ENCODE data around the gene ATP11A.

ATP11A gene

DNA sequence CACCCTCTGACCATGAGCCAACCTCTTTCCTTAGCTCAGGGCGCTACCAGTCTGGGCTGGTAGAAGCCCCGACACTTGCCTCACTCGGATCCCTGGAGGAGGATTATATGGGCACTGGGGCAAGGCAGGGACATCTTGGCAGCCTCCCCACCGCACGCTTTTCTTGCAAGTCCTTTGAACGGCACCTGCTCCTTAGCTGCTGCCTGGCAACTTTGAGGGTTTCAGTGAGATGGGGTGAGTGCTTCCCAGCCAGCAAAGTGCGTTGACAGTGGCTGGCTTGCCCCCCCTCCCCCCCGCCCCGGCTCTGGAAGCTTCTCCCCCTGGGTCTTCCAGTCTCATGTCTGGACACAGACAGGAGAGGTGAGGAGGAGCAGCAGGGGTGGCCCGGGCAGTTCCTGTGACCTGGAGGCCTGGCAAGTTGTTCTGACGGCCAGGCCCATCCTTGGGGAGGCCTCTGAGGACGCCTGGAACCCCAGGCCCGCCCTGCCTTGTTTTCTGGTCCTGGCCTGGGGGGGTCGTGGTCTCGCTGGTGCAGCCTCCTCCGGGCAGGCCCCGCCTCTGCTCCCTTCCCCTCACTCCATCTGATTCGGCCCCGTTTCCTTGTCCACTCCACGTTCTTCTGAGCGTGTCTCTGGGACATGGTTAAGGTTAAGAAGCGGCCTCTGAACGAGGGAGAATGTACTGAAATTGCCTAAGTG, 75.2 kb downstream of the ATP11A start:
- Histone ChIP-seq H3K4me1 (ENCODE audit: insufficient read depth, low read length) (peaks cover 8% of the 10 kb centered on the region), H3K9ac (ENCODE audit: low read depth, low read length) (no peak overlapping the region), H3K9me3 (ENCODE audit: control insufficient read depth, insufficient read depth, low read length) (no peaks in the 10 kb centered on the region), H3K36me3 (ENCODE audit: insufficient read depth, low read length) (no peaks in the 10 kb centered on the region)

DNA sequence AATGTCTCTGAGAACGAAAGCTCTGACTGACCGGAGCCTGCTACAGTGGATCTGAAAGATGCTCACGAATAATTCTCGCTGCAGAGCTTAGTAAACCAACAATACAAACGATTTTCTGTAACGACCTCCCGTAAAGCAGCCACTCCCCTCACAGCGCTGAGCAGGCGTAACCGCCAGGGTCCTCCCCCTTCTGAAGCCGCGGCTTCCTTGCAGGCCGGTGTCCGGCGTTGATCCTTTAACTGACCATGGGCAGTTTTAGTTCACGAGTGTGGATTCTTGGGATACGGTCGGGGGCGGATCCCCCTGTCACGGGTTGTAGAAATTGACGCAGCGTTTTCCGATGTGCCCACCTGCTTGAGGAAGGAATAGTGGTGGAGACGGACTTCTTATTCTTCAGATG, 75.9 kb downstream of the ATP11A start:
- no peak overlapping the region for H3K9ac ChIP-seq (ENCODE audit: low read depth, low read length)
- H3K4me1 ChIP-seq (ENCODE audit: insufficient read depth, low read length), result peaks cover 16% of the 10 kb centered on the region
- H3K9me3 ChIP-seq (ENCODE audit: control insufficient read depth, insufficient read depth, low read length), result no peaks in the 10 kb centered on the region
- no peaks in the 10 kb centered on the region for H3K36me3 ChIP-seq (ENCODE audit: insufficient read depth, low read length)

DNA sequence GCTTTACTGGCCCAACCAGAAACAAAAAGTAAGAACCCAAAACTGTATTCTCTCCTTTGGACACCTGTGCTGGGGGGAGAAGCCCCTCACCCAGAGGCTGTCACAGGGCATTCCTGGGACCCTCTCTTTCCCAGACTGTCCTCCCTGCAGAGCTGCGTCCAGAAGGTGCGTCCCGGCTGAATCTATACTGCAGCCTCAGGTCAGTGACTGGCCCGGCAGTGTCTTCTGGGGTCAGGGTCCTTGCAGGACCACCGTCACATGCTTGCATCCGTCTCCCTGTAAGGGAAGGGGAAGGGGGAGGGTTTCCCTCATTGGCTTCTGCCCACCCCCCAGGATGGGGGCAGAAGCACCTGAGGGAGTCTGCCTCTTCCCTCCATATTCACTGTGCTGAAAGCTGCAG, 76.5 kb downstream of the ATP11A start:
- no peaks in the 10 kb centered on the region for H3K9me3 ChIP-seq (ENCODE audit: control insufficient read depth, insufficient read depth, low read length)
- no peaks in the 10 kb centered on the region for H3K36me3 ChIP-seq (ENCODE audit: insufficient read depth, low read length)
- H3K4me1 ChIP-seq (ENCODE audit: insufficient read depth, low read length), result peaks cover 17% of the 10 kb centered on the region
- H3K9ac ChIP-seq (ENCODE audit: low read depth, low read length), result no peak overlapping the region

DNA sequence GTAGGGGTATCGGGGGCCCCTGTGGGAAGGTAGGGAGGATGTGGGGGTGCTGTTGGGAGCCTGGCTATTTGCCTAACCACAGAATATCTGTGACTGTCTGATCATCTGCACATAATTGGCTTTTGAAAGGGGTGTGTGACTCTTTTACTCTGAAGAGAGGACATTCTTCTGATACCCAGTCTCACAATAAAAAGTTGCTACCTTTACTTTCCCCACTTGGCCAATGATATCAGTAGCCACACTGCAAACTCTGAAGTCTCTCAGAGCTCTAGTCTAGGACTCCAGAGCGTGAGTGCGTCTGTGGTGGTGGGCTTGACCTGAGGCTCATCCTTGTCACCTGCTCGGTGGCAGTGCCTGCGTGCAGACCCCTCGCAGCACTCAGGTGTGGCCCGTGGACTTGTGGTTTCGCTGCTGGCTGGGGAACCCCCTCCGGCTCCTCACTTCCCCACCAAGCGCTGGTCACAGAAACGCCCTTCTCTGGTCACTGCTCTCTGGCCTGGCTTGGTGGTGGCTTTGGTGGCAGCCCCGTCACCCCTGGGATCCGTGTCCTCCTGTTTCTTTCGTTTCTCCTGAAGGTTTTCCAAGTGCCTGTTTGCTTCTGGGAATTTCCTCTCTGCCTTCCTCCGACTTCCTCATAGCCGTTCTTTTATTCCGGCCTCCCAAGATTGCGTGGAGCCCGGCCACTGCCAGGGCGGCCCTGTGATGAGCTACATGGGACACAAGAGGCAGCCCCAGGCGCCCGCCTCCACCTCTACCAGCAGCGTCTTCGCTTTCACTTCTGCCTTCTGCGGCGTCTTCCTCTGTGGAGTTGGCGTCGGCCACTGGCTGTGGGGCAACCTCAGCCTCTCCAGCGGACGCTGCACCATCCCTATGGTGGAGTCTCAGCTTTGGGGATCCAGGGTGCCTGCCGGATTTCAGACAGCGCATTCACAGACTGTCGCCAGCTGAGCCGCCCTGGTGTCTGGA, 78.0 kb downstream of the ATP11A start:
- H3K9me3 ChIP-seq (ENCODE audit: control insufficient read depth, insufficient read depth, low read length), result no peaks in the 10 kb centered on the region
- no peak overlapping the region for H3K9ac ChIP-seq (ENCODE audit: low read depth, low read length)
- no peaks in the 10 kb centered on the region for H3K36me3 ChIP-seq (ENCODE audit: insufficient read depth, low read length)
- H3K4me1 ChIP-seq (ENCODE audit: insufficient read depth, low read length), result peaks cover 17% of the 10 kb centered on the region

DNA sequence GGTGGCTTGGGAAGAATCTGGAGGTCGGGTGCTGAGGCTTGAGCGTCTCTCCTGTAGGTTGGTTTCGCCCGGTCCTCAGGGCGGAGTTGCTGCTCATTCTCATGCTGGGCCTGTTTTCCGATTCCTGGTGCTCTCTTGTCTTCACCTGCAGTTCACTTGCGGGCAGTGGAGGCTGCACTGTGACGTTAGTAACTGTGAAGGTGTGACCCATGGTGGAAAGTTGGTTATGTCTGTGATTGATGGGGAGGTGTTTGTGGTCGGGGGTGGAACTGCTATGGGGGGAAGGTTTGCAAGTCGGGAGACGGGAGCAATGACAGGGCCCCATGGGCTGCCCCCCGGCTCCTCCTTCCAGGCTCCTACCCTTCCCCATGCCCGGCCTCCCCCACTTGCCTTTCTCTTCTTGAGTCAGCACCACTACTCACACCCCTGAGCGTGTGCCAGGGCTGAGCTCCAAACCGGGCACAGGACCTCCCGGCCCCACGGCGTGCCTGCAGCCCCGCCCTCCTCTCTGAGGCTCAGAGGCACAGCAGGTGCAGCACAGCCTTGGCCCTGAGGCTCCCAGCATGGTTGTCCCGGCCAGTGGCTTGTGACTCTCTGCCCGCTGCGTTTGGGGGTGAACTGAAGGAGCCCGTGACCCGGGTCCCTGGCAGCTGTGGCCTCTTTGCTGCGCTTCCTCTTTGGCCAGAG, 79.1 kb downstream of the ATP11A start:
- Histone ChIP-seq H3K9me3 (ENCODE audit: control insufficient read depth, insufficient read depth, low read length) (no peaks in the 10 kb centered on the region), H3K9ac (ENCODE audit: low read depth, low read length) (no peak overlapping the region), H3K36me3 (ENCODE audit: insufficient read depth, low read length) (no peaks in the 10 kb centered on the region), H3K4me1 (ENCODE audit: insufficient read depth, low read length) (peaks cover 17% of the 10 kb centered on the region)

DNA sequence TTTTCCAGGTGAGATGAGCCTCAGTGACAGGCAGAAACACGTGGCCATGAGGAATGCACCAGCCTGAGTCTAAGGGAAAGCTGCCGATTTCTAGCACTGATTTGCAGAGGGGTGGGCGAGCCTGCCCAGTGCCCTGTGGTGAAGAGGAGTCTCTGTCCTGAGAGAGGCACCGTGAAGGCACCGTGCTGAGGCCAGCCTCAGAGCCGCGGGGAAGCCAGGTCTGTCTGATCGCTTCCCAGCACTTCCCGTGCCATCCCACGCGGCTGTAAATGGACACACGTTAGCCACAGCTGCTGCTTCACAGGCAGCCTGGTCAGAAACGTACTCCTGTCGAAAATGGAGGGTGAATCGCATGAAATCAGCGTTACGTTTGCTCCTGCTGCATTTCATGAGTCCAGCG, 79.8 kb downstream of the ATP11A start:
- H3K9ac ChIP-seq (ENCODE audit: low read depth, low read length), result no peak overlapping the region
- H3K4me1 ChIP-seq (ENCODE audit: insufficient read depth, low read length), result peaks cover 17% of the 10 kb centered on the region
- no peaks in the 10 kb centered on the region for H3K9me3 ChIP-seq (ENCODE audit: control insufficient read depth, insufficient read depth, low read length)
- H3K36me3 ChIP-seq (ENCODE audit: insufficient read depth, low read length), result no peaks in the 10 kb centered on the region

DNA sequence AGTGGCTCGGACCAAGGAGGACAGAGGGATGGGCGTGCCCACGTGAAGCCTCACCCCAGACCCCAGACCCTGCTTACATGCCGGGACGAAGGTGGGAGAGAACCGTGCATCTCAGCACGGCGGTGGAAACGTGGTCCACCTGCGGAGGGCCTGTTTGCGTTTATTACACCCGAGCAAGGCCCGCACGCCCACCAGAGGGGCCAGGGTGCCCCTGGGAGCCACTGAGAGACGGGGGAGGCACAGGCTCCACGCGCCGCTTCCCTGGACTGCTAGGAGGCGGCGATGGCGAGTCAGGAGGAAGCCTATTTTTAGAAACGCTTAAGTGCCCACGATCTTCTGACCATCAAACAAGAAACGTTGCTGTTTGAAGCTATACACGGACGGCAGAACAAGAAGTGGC, 80.7 kb downstream of the ATP11A start:
- H3K9me3 ChIP-seq (ENCODE audit: control insufficient read depth, insufficient read depth, low read length), result no peaks in the 10 kb centered on the region
- no peaks in the 10 kb centered on the region for H3K36me3 ChIP-seq (ENCODE audit: insufficient read depth, low read length)
- no peak overlapping the region for H3K9ac ChIP-seq (ENCODE audit: low read depth, low read length)
- H3K4me1 ChIP-seq (ENCODE audit: insufficient read depth, low read length), result peaks cover 16% of the 10 kb centered on the region

DNA sequence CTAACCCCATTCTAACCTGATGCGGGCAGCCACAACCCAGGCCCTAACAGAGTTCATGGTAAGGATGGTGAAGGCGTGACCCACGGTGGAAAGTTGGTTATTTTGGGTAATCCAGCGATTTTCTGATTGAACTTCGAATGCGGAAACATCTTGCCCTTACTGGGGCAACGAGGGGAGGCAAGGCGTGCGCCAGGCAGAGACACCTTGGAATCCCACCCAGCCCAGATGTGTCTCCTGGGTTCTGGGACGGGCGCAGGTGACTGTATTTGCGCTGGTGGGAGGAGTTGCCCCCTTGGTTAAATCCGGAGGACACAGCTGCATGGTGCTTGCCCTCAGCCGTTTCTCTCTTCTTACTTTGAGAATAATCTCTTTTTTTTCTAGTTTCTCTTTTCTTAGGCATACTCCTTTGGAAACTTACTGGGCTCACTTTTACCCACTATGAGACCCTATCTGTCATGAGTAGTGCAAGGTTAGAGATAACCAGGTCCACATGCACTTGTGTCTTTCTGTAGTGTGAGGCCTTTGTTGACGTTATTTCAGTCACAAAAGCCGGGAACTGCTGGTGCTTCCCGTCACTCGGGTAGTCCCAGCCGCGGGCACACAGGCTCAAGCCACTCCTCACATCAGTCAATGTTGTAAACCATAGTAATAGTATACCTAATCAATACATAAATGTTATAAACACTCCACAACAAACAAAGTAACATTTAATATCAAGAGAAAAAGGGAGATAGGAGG, 81.5 kb downstream of the ATP11A start:
- Histone ChIP-seq H3K36me3 (ENCODE audit: insufficient read depth, low read length) (no peaks in the 10 kb centered on the region), H3K9me3 (ENCODE audit: control insufficient read depth, insufficient read depth, low read length) (no peaks in the 10 kb centered on the region), H3K9ac (ENCODE audit: low read depth, low read length) (no peak overlapping the region), H3K4me1 (ENCODE audit: insufficient read depth, low read length) (peaks cover 10% of the 10 kb centered on the region)

DNA sequence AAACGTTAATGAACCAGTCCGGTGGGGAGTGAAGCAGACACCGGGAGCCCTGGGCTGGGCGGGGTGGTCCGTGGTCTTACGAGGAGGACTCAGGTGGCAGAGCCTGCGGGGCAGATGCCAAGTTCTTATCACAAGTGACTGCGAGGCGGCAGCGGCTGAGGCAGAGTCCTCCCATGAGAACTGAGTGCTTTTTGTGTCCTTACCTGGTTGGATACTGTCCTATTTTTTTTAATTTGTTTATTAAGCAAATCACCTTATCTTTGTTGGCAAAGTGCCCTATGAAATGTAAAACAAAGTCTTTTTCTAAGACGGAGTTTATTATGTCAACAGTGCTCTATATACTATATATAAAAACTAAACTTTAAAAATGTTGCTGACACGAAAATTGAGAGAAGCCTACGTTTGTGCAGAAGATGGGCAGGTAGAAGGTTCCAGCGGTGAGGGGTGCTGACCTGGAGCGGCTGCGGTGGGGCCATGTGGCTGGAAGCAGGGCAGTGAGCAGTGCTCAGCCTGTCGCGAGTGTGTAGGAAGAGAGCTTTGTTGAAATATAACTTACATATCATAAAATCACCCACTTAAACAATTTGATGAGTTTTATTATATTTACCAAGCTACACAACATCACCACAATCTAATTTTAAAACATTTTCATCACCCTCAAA, 82.2 kb downstream of the ATP11A start:
- Histone ChIP-seq H3K9ac (ENCODE audit: low read depth, low read length) (no peak overlapping the region), H3K4me1 (ENCODE audit: insufficient read depth, low read length) (peaks cover 10% of the 10 kb centered on the region), H3K36me3 (ENCODE audit: insufficient read depth, low read length) (no peaks in the 10 kb centered on the region), H3K9me3 (ENCODE audit: control insufficient read depth, insufficient read depth, low read length) (no peaks in the 10 kb centered on the region)

DNA sequence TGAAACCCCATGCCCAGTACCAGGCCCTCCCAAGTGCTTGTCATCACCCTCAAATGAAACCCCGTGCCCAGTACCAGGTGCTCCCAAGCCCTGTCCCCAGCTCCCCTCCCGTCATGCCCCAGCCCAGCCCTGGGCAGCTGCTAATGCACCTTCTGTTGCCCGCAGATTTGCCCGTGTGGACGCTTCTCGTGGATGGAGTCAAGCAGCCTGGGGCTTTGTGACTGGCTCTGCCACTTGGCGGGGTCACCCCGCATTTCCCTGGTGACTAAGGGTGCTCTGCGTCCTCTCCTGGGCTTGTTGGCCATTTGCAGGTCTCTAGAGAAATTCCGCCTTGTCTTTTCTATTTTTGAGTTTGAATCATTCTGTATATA, 82.7 kb downstream of the ATP11A start:
- Histone ChIP-seq H3K9me3 (ENCODE audit: control insufficient read depth, insufficient read depth, low read length) (no peaks in the 10 kb centered on the region), H3K4me1 (ENCODE audit: insufficient read depth, low read length) (peaks cover 10% of the 10 kb centered on the region), H3K36me3 (ENCODE audit: insufficient read depth, low read length) (no peaks in the 10 kb centered on the region), H3K9ac (ENCODE audit: low read depth, low read length) (no peak overlapping the region)

DNA sequence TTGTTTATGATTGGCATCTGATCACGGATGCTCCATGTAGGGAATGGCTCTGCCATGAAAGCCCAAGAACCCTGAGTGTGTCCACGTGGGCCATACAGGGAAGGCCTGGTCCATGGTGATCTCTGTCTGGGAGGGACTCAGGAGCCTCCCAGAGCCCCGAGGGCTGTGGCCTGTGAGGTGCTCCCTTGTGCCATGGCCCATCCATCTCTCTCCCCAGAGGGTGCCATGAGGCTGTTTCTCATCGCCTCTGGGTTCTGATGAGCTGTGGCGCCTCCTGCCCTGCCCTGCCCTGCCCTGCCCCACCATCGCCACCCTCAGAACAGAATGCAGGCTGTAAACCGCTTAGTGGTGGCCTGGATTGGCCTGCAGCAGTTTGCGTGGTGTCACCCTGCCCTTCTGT, 83.1 kb downstream of the ATP11A start:
- Histone ChIP-seq H3K36me3 (ENCODE audit: insufficient read depth, low read length) (no peaks in the 10 kb centered on the region), H3K4me1 (ENCODE audit: insufficient read depth, low read length) (peaks cover 10% of the 10 kb centered on the region)

DNA sequence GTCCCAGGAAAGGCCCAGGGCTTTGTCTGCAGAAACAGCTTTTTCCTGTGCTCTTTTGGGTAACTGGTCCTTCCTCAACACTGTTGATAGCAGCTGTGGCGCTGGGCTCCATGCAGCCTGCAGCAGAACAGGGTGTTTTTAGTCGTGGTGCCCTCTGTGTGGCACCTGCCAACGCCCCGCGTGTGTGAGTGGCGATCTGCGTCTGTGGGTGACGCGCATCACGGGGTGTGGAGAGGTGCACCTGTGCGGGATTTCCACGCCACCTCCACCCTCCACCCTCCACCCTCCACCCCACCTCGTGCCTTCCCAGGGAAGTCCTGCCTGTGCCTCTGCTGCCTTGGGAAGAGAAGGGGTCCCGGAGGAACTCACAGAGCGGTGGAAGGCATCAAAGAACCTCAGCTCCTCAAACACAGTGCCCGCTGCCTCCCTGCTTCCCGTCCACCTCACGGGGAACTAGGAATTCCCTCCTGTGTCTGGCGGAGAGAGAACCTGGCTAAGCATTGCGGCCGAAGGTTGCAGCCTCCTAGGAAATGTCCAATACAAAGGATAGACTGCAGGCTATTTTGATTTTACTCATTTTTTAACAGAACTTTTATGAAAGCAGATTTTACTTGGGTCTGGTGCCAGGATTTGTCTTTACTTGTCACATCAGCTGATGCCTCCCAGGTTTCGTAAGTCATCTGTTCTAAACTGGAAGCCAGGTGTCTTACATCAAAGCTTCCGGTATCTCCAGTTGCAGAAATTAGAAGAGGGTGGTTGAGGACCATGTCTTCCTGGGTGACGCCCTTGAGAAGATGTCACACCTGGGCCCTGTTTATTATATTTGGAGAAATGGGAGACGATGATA, 84.0 kb downstream of the ATP11A start:
- Histone ChIP-seq H3K9me3 (ENCODE audit: control insufficient read depth, insufficient read depth, low read length) (no peaks in the 10 kb centered on the region), H3K9ac (ENCODE audit: low read depth, low read length) (no peak overlapping the region), H3K4me1 (ENCODE audit: insufficient read depth, low read length) (peaks cover 10% of the 10 kb centered on the region), H3K36me3 (ENCODE audit: insufficient read depth, low read length) (no peaks in the 10 kb centered on the region)

More for the DNA sequence above, 83.1 kb downstream of the ATP11A start:
- no peaks in the 10 kb centered on the region for H3K9me3 ChIP-seq (ENCODE audit: control insufficient read depth, insufficient read depth, low read length)
- no peak overlapping the region for H3K9ac ChIP-seq (ENCODE audit: low read depth, low read length)

DNA sequence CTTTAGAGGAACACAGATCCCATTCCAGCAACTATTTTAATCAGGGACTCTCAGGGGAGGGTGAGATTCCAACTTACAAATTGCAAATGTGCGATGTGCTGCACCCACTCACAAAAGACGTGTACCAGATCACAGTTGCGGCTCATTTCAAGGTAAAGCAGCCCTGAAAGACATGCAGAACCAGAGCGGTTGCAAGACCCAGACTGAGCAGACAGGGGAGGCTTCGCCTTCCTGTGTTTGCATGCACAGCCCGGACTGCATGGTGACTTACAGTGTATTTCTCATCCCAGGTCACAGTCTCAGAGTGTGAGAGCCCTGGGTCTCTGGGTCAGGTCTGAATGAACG, 84.6 kb downstream of the ATP11A start:
- Histone ChIP-seq H3K36me3 (ENCODE audit: insufficient read depth, low read length) (no peaks in the 10 kb centered on the region), H3K4me1 (ENCODE audit: insufficient read depth, low read length) (peaks cover 10% of the 10 kb centered on the region), H3K9ac (ENCODE audit: low read depth, low read length) (no peak overlapping the region), H3K9me3 (ENCODE audit: control insufficient read depth, insufficient read depth, low read length) (no peaks in the 10 kb centered on the region)

All from ES-I3 (cell line).